ENCODE measurements around the gene ACVR1B.

Gene ACVR1B

GRCh38 chr12:51917746-51918453 is 33.6 kb upstream of the ACVR1B start:
- DNase-seq, result no peak

GRCh38 chr12:51920046-51920445 is 31.5 kb upstream of the ACVR1B start:
- DNase-seq, result no peak

GRCh38 chr12:51921017-51921725 is 30.3 kb upstream of the ACVR1B start:
- DNase-seq, result no peak

- DNase-seq, result no peak
These were observed 29.4 kb upstream of the ACVR1B start for GRCh38 chr12:51922146-51922545.

GRCh38 chr12:51922762-51923505 is 28.6 kb upstream of the ACVR1B start:
- DNase-seq, result no peak

GRCh38 chr12:51923506-51924365 is 27.8 kb upstream of the ACVR1B start:
- DNase-seq, result peak; percentile 36

GRCh38 chr12:51924551-51925319 is 26.8 kb upstream of the ACVR1B start:
- no peak for DNase-seq

GRCh38 chr12:51925346-51926063 is 26.0 kb upstream of the ACVR1B start:
- no peak for DNase-seq

- no peak for DNase-seq
These were observed 25.4 kb upstream of the ACVR1B start for GRCh38 chr12:51926064-51926632.

GRCh38 chr12:51926718-51927117 is 24.8 kb upstream of the ACVR1B start:
- DNase-seq, result peak; percentile 27

GRCh38 chr12:51932218-51933076 is 19.1 kb upstream of the ACVR1B start:
- no peak for DNase-seq

GRCh38 chr12:51934080-51934479 is 17.4 kb upstream of the ACVR1B start:
- DNase-seq, result no peak

GRCh38 chr12:51937926-51938325 is 13.6 kb upstream of the ACVR1B start:
- no peak for DNase-seq

- DNase-seq, result no peak
These were observed 12.8 kb upstream of the ACVR1B start for GRCh38 chr12:51938726-51939125.

- DNase-seq, result no peak
These were observed 10.4 kb upstream of the ACVR1B start for GRCh38 chr12:51941011-51941581.

- DNase-seq, result no peak
These were observed 9.9 kb upstream of the ACVR1B start for GRCh38 chr12:51941604-51942003.

- DNase-seq, result no peak
These were observed 9.4 kb upstream of the ACVR1B start for GRCh38 chr12:51942056-51942455.

GRCh38 chr12:51942501-51943000 is 8.9 kb upstream of the ACVR1B start:
- DNase-seq, result no peak

GRCh38 chr12:51943346-51943745 is 8.2 kb upstream of the ACVR1B start:
- DNase-seq, result no peak
